GM12872 (cell line): ENCODE results near the gene GALNTL6.

Source experiments
- CTCF ChIP-seq: IDR thresholded peaks from 3 replicates; pipeline ENCODE4 v1.5.1; 2011; ENCODE audit warnings: low read depth, mild to moderate bottlenecking, low read length, moderate library complexity; ENCODE audit not compliant: insufficient read depth

The GALNTL6 gene

GRCh38 chr4:171812665-171813525, at the start of gene GALNTL6:
TSS of gene GALNTL6 (plus strand) at chr4:171813404.
- TF ChIP-seq CTCF: no peak

GRCh38 chr4:171765514-171765913, 47.7 kb upstream of the GALNTL6 start:
- no peak for TF ChIP-seq CTCF

GRCh38 chr4:171774642-171775190, 38.5 kb upstream of the GALNTL6 start:
- TF ChIP-seq CTCF: no peak

- no peak for TF ChIP-seq CTCF
Measured at GRCh38 chr4:171779301-171779700, 33.9 kb upstream of the GALNTL6 start.

- TF ChIP-seq CTCF: no peak
Measured at GRCh38 chr4:171785388-171785787, 27.8 kb upstream of the GALNTL6 start.

GRCh38 chr4:171793723-171794122, 19.5 kb upstream of the GALNTL6 start:
- no peak for TF ChIP-seq CTCF

GRCh38 chr4:171794528-171794927, 18.7 kb upstream of the GALNTL6 start:
- no peak for TF ChIP-seq CTCF
